Neural progenitor cell (in vitro differentiated cells): Measurements from ENCODE around the gene ATL1. TPM values are rescaled to one million over a fixed set of nuclear protein-coding genes. Genes with fewer than 3 reads are reported as not detected.

Experiments used
- DNase-seq: peaks from one replicate; pipeline ENCODE4 v3.0.0-alpha.2; 2016; ENCODE audit warnings: low spot score
- H2AFZ ChIP-seq: fragments of 200-600 bp; sonication (generic); replicated peaks from 2 replicates; pipeline ENCODE4 v1.6.1; 2016; ENCODE audit warnings: antibody characterized with exemption
- H3F3A ChIP-seq: fragments of 200-600 bp; sonication (generic); 2 replicates; pipeline ENCODE4 v1.6.1; 2016; ENCODE audit warnings: antibody characterized with exemption, low read depth
- H3K27ac ChIP-seq: fragments of 200-600 bp; sonication (generic); 2 replicates; pipeline ENCODE4 v1.5.1; 2016; ENCODE audit warnings: mild to moderate bottlenecking
- H3K27me3 ChIP-seq: fragments of 200-600 bp; sonication (generic); 2 replicates; pipeline ENCODE4 v1.6.1; 2016; ENCODE audit warnings: mild to moderate bottlenecking, moderate library complexity
- H3K36me3 ChIP-seq: fragments of 200-600 bp; sonication (generic); 2 replicates; pipeline ENCODE4 v1.5.1; 2016
- H3K4me1 ChIP-seq: fragments of 200-600 bp; sonication (generic); 2 replicates; pipeline ENCODE4 v1.6.1; 2016; ENCODE audit warnings: mixed run types
- H3K4me2 ChIP-seq: fragments of 200-600 bp; sonication (generic); 2 replicates; pipeline ENCODE4 v1.6.1; 2016
- H3K4me3 ChIP-seq: fragments of 200-600 bp; sonication (generic); 2 replicates; pipeline ENCODE4 v1.5.1; 2016
- H3K79me2 ChIP-seq: fragments of 200-600 bp; sonication (generic); 2 replicates; pipeline ENCODE4 v1.6.1; 2016; ENCODE audit warnings: low read depth
- H3K9ac ChIP-seq: fragments of 200-600 bp; sonication (generic); 2 replicates; pipeline ENCODE4 v1.6.1; 2016
- H3K9me3 ChIP-seq: fragments of 200-600 bp; sonication (generic); 2 replicates; pipeline ENCODE4 v1.5.1; 2016; ENCODE audit warnings: low read depth
- H4K20me1 ChIP-seq: fragments of 200-600 bp; sonication (generic); 2 replicates; pipeline ENCODE4 v1.6.1; 2016; ENCODE audit warnings: low read depth
- H3K27ac Mint-ChIP-seq: 3 replicates; pipeline ENCODE4 v1.8.0; 2021; ENCODE audit warnings: mixed read lengths
- H3K27me3 Mint-ChIP-seq: 2 replicates; pipeline ENCODE4 v1.8.0; 2022; ENCODE audit warnings: low read depth, mild to moderate bottlenecking, inconsistent platforms, moderate library complexity, mixed read lengths; ENCODE audit not compliant: insufficient read depth
- H3K36me3 Mint-ChIP-seq: 3 replicates; pipeline ENCODE4 v1.8.0; 2021; ENCODE audit warnings: mixed read lengths
- H3K4me1 Mint-ChIP-seq: 3 replicates; pipeline ENCODE4 v1.8.0; 2021; ENCODE audit warnings: mixed read lengths
- H3K4me3 Mint-ChIP-seq: 3 replicates; pipeline ENCODE4 v1.8.0; 2021; ENCODE audit warnings: mild to moderate bottlenecking, moderate library complexity, mixed read lengths
- H3K9me3 Mint-ChIP-seq: 3 replicates; pipeline ENCODE4 v1.8.0; 2020; ENCODE audit warnings: mixed read lengths
- CTCF ChIP-seq: fragments of 200-600 bp; sonication (generic); IDR thresholded peaks from 2 replicates; pipeline ENCODE4 v1.5.1; 2017; ENCODE audit warnings: antibody characterized with exemption, mild to moderate bottlenecking
- EZH2 ChIP-seq: fragments of 200-600 bp; sonication (generic); IDR thresholded peaks from 2 replicates; pipeline ENCODE4 v1.6.1; 2017; ENCODE audit warnings: antibody characterized with exemption, mild to moderate bottlenecking, moderate library complexity
- EZH2phosphoT487 ChIP-seq: fragments of 200-600 bp; sonication (generic); IDR thresholded peaks from 2 replicates; pipeline ENCODE4 v1.6.1; 2017; ENCODE audit warnings: antibody characterized with exemption
- total RNA-seq: library from RNA; depleted of rRNA; stranded (reverse); fragments of >200 nt; gene quantifications from 2 replicates; pipeline ENCODE4 v1.2.3, GENCODE V29; 2015; ENCODE audit warnings: low replicate concordance

ATL1 gene
- total RNA-seq, 1 donor from 2014 or later: 11.8 TPM

- no peak overlapping the region for H3K4me3 Mint-ChIP-seq
- Histone ChIP-seq H3K4me1 (no peaks in the 10 kb centered on the region), H3K79me2 (no peaks in the 10 kb centered on the region), H3K4me2 (no peak overlapping the region), H3F3A (no peaks in the 10 kb centered on the region), H3K27ac (no peak overlapping the region), H3K4me3 (no peak overlapping the region), H3K27me3 (no peaks in the 10 kb centered on the region), H3K36me3 (no peaks in the 10 kb centered on the region), H2AFZ (no peak overlapping the region), H3K9ac (no peak overlapping the region), H4K20me1 (no peaks in the 10 kb centered on the region), H3K9me3 (no peaks in the 10 kb centered on the region)
- H3K27me3 Mint-ChIP-seq: peaks cover 2% of the 10 kb centered on the region
- no peak for TF ChIP-seq EZH2phosphoT487
- no peak for TF ChIP-seq EZH2
- TF ChIP-seq CTCF: peak; percentile 68
- DNase-seq: peak; percentile 66
- H3K4me1 Mint-ChIP-seq: peaks cover 3% of the 10 kb centered on the region
- no peaks in the 10 kb centered on the region for H3K36me3 Mint-ChIP-seq
- H3K9me3 Mint-ChIP-seq: peaks cover 3% of the 10 kb centered on the region
- H3K27ac Mint-ChIP-seq: no peak overlapping the region
These were observed 17.0 kb upstream of the ATL1 start for GRCh38 chr14:50542941-50543418.

GRCh38 chr14:50544911-50545310 lies 15.0 kb upstream of the ATL1 start:
- H3K4me2 ChIP-seq: no peak overlapping the region
- peaks cover 3% of the 10 kb centered on the region for H3K4me1 Mint-ChIP-seq
- H3K27me3 Mint-ChIP-seq: peaks cover 2% of the 10 kb centered on the region
- H4K20me1 ChIP-seq: no peaks in the 10 kb centered on the region
- H3K9me3 Mint-ChIP-seq: no peaks in the 10 kb centered on the region
- DNase-seq: no peak
- H3K79me2 ChIP-seq: no peaks in the 10 kb centered on the region
- TF ChIP-seq CTCF (no peak), EZH2 (no peak), EZH2phosphoT487 (no peak)
- no peaks in the 10 kb centered on the region for H3K36me3 Mint-ChIP-seq
- no peak overlapping the region for H3K4me3 Mint-ChIP-seq
- no peaks in the 10 kb centered on the region for H3K4me1 ChIP-seq
- H3F3A ChIP-seq: no peaks in the 10 kb centered on the region
- H3K27ac Mint-ChIP-seq: no peak overlapping the region
- no peak overlapping the region for H3K4me3 ChIP-seq
- H3K36me3 ChIP-seq: no peaks in the 10 kb centered on the region
- H3K27ac ChIP-seq: no peak overlapping the region
- no peak overlapping the region for H2AFZ ChIP-seq
- H3K27me3 ChIP-seq: no peaks in the 10 kb centered on the region
- no peak overlapping the region for H3K9ac ChIP-seq
- H3K9me3 ChIP-seq: no peaks in the 10 kb centered on the region

DNA sequence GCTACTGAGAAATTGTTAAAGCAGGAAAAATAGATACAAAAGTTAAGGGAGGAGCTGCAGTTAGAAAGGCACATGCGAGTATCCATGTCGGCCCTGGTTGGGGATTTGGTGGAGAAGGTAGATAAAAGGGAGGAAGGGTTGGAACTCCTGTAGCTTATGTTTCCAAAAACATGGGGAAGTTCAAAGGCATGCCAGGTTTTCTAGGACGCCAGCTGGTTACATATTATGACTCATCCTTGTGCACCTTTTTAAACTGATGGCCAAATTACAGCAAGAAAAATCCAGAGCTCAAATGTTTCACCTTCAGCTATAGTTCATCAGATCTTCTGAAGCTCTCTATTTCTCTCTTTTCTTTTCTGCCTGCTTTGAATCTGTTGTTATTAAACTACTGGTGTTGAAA lies 14.3 kb upstream of the ATL1 start:
- Histone ChIP-seq H3K4me2 (no peak overlapping the region), H4K20me1 (no peaks in the 10 kb centered on the region), H3K27ac (no peak overlapping the region), H3K9ac (no peak overlapping the region), H3K9me3 (no peaks in the 10 kb centered on the region), H2AFZ (no peak overlapping the region), H3K4me3 (no peak overlapping the region), H3K36me3 (no peaks in the 10 kb centered on the region), H3F3A (no peaks in the 10 kb centered on the region), H3K27me3 (no peaks in the 10 kb centered on the region), H3K4me1 (no peaks in the 10 kb centered on the region), H3K79me2 (no peaks in the 10 kb centered on the region)
- H3K36me3 Mint-ChIP-seq: no peaks in the 10 kb centered on the region
- H3K27ac Mint-ChIP-seq: no peak overlapping the region
- peaks cover 2% of the 10 kb centered on the region for H3K27me3 Mint-ChIP-seq
- H3K4me1 Mint-ChIP-seq: peaks cover 3% of the 10 kb centered on the region
- TF ChIP-seq CTCF (no peak), EZH2phosphoT487 (no peak), EZH2 (no peak)
- H3K4me3 Mint-ChIP-seq: no peak overlapping the region
- DNase-seq: no peak
- no peaks in the 10 kb centered on the region for H3K9me3 Mint-ChIP-seq
